SK-N-SH (cell line): ENCODE results near the gene SYNE2.

Experiments used
- FOXJ3 ChIP-seq: sonication (generic); formaldehyde crosslinking; IDR thresholded peaks from 2 replicates; pipeline ENCODE4 v1.5.1; 2020; ENCODE audit warnings: mild to moderate bottlenecking, missing genetic modification reagents
- GATA2 ChIP-seq: sonication (generic); formaldehyde crosslinking; IDR thresholded peaks from 2 replicates; pipeline ENCODE4 v1.5.0; 2020; ENCODE audit warnings: mild to moderate bottlenecking, missing genetic modification reagents
- MEF2A ChIP-seq: IDR thresholded peaks from 2 replicates; pipeline ENCODE4 v1.4.0; 2012; ENCODE audit warnings: low read depth, borderline replicate concordance
- MXI1 ChIP-seq: IDR thresholded peaks from 2 replicates; pipeline ENCODE4 v1.6.1; 2012; ENCODE audit warnings: mild to moderate bottlenecking, low read depth, low read length, improper control_type of control experiment
- RAD21 ChIP-seq: IDR thresholded peaks from 2 replicates; pipeline ENCODE4 v1.6.1; 2012; ENCODE audit warnings: mild to moderate bottlenecking, low read length
- RFX5 ChIP-seq: IDR thresholded peaks from 2 replicates; pipeline ENCODE4 v1.6.1; 2012; ENCODE audit warnings: mild to moderate bottlenecking, improper control_type of control experiment, low read length
- SMC3 ChIP-seq: IDR thresholded peaks from 2 replicates; pipeline ENCODE4 v1.6.1; 2012; ENCODE audit warnings: low read depth, low read length, improper control_type of control experiment
- TF ChIP-seq, protein P1 (sequence below): fragments of 200-600 bp; sonication (generic); IDR thresholded peaks from 2 replicates; pipeline ENCODE4 v1.6.1; 2017; ENCODE audit warnings: antibody characterized with exemption, mild to moderate bottlenecking, moderate library complexity

DNA sequence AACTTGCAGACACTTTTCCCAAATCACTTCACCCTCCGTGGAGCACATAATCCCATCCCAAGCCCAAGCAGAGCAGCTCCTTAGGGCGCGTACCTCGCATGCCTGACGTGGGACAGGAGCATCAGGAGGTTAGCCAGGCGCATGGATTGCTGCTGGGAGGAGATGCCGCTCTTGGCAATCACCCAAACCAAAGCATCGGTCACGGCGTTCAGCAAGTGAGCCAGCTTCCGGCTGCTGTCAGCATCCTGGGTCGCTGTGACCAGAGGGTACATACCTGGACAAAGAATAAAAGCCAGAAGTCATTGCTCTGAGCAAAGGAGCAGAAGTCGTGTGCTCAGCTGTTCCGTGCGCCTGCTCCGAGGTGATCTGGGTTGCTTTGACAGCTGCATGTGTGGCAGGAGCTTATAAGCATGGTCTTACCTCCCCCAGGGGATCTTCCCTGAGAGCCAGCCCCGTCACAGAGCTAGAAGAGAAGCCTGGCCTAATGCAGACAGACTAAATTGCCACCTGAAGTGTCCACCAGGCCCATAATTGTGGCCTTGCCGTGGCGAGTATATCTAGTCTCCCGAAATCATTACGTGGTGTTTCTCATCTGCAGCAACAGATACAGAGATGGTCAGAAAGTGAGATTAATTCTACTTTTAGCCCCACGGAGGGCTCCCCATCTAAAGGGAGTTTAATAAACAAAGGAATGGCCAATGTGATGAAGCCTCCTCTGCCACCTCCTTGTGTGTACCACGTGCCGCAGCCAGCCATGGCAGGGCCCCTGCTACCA lies 382.3 kb downstream of the SYNE2 start:
- TF ChIP-seq SMC3 = no peak
- TF ChIP-seq, protein P1, sequence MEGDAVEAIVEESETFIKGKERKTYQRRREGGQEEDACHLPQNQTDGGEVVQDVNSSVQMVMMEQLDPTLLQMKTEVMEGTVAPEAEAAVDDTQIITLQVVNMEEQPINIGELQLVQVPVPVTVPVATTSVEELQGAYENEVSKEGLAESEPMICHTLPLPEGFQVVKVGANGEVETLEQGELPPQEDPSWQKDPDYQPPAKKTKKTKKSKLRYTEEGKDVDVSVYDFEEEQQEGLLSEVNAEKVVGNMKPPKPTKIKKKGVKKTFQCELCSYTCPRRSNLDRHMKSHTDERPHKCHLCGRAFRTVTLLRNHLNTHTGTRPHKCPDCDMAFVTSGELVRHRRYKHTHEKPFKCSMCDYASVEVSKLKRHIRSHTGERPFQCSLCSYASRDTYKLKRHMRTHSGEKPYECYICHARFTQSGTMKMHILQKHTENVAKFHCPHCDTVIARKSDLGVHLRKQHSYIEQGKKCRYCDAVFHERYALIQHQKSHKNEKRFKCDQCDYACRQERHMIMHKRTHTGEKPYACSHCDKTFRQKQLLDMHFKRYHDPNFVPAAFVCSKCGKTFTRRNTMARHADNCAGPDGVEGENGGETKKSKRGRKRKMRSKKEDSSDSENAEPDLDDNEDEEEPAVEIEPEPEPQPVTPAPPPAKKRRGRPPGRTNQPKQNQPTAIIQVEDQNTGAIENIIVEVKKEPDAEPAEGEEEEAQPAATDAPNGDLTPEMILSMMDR = no peak
- TF ChIP-seq RAD21 = no peak
- no peak; the same call in 1 of the 2 replicates for TF ChIP-seq GATA2 (CRISPR knock-in tag)
- peak; percentile 92 for TF ChIP-seq MXI1
- TF ChIP-seq FOXJ3 = no peak
- no peak for TF ChIP-seq RFX5
- TF ChIP-seq MEF2A = no peak
